ENCODE data around the gene HRG.
"Not testable (repeated sequence)": the region's sequence is repeated elsewhere in the genome, so short reads cannot be mapped to it uniquely, and the experiment has no call there.

Gene HRG, protein sequence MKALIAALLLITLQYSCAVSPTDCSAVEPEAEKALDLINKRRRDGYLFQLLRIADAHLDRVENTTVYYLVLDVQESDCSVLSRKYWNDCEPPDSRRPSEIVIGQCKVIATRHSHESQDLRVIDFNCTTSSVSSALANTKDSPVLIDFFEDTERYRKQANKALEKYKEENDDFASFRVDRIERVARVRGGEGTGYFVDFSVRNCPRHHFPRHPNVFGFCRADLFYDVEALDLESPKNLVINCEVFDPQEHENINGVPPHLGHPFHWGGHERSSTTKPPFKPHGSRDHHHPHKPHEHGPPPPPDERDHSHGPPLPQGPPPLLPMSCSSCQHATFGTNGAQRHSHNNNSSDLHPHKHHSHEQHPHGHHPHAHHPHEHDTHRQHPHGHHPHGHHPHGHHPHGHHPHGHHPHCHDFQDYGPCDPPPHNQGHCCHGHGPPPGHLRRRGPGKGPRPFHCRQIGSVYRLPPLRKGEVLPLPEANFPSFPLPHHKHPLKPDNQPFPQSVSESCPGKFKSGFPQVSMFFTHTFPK

DNA sequence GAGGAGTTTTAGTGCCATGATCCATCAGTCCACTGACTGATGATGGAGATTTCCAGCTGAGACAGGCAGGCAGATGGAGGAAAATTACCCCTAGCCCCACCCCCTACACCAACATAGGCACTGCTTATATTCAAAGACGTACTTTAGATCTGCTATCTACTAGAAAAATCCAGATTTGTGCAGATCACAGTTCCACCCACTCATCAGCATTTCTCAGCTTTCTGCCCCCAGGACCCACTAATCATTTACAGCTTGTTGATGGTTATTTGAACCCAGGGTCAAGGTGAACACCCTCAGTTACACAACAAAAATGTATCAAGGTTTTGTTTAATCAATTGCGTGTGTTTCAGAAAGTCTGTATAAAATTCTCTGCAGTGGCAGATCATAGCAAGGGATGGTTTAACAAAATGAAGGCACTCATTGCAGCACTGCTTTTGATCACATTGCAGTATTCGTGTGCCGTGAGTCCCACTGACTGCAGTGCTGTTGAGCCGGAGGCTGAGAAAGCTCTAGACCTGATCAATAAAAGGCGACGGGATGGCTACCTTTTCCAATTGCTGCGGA is at the start of gene HRG:
TSS of gene HRG (plus strand) at position 390 of the 564 bp plus-strand sequence. CDS start at position 408, 18 bp downstream.
- DNase-seq, result no peak

GRCh38 chr3:186616299-186616617 is 49.6 kb upstream of the HRG start:
- DNase-seq, result no peak

GRCh38 chr3:186617036-186617946 is 48.5 kb upstream of the HRG start:
- peak; percentile 89 for DNase-seq

GRCh38 chr3:186618318-186618938 is 47.4 kb upstream of the HRG start:
- DNase-seq, result no peak

DNA sequence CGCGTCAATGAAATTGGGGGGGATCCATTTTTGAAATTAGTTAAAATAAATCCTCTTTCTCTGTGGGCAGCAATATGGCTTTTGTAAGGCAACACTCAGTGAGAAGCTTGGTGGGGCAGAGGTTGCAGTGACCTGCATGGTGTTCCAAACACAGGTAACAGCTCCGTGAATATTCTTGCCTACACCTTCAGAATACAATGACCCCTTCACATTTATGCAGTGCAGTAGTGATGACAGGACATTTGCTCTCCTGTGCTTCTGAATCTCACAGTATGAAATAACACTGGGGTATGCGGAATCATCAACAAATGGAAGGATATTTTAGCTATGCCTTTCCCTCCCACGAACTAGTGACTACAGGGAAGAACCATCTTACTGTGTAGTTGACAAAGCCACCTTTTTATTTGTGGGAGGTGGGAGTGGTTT is 46.0 kb upstream of the HRG start:
- no peak for DNase-seq

DNA sequence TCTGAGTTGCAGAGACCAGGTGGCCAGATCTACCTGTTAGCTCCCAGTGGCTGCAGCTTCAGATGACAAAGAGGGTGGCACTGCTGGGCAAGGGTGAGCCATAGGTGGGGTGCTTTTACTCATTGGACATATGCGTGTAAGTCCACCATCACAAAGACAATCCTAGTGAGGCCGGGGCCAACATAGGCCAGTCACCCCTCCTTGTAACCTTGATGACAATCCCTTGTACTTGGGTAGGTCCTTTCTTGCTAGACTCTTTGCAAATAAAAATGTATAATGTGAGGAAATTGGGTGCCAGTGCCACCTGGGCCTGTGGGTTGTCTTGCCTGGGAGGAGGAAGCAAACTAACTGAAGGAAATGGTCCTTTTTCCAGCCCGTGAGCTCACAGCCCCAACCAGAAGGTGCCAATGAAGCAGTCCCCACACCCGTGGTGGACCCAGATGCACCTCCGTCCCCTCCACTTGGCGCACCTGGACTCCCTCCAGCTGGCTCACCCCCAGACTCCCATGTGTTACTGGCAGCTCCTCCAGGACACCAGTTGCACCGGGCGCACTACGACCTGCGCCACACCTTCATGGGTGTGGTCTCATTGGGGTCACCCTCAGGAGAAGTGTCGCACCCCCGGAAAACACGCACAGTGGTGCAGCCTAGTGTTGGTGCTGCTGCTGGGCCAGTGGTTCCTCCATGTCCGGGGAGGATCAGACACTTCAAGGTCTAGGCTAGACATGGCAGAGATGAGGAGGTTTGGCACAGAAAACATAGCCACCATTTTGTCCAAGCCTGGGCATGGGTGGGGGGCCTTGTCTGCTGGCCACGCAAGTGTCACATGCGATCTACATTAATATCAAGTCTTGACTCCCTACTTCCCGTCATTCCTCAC is 45.4 kb upstream of the HRG start:
- no peak for DNase-seq

GRCh38 chr3:186621894-186622650 is 43.7 kb upstream of the HRG start:
- no peak for DNase-seq

DNA sequence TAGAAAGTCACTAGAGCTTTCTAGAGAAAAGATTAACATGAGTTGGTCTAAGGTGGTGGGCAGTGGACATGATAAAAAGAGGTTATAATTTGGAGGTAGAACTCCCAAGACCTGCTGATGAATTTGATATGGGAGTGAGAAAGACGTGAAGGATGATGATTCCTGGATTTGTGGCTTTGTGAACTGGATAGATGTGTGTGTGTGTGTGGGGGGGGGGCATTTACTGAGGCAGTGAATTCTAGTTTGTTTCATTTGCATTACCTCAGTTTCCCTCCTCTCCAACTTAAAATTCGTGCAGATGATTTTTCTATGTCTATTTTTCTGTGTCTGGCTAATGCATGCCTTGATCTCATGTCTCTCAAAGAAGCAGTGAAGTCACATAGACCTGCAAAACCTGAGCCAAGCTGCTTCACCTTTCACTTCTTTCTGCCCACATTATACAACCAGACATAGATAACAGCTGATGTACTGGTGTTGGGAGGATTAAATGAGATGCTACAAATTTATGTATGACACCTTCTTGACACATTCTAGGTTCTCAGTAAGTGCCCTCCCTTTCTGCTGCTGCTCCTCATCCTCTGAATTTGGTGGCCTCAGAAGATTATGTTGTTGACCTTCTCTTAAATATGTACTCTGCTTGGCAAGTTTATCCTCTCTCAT is 43.0 kb upstream of the HRG start:
- DNase-seq, result no peak

GRCh38 chr3:186624598-186624997 is 41.2 kb upstream of the HRG start:
- DNase-seq, result no peak

DNA sequence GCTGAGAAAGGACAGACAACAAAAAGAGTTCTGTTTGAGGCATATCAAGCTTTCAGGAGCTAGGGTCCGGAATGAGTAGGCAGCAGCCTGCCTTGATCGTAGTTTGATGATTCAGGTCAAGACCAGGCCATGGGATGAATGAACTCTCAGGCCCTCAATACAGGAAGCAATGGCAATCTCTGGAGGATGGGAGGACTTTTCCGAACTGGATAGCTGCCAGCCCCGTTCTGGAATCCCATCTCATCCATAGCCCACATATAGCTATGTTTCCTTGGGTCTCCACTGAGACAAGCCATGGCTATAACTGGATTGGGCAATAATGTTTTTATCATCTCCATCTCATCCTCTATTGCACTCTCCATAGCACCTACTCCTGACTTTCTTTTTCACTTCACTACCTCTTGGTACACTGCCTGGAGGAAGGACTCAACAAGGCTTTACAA is 40.2 kb upstream of the HRG start:
- no peak for DNase-seq

GRCh38 chr3:186626254-186626847 is 39.5 kb upstream of the HRG start:
- no peak for DNase-seq

- no peak for DNase-seq
Observed at GRCh38 chr3:186627852-186628414, 37.9 kb upstream of the HRG start.

DNA sequence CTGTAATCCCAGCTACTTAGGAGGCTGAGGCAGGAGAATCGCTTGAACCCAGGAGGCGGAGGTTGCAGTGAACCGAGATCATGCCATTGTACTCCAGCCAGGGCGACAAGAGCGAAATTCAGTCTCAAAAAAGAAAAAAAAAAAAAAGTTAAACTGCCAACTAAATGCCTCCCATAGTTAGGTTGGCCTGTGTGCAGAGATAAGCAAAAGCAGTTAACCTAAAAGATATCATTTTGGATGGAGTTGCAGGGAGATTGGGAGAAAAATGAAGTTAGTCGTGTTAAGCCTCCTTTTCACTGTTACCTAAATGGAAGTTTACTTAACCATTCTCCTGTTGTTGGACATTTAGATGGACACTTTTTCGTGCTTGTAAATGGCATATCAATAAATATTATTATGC is 37.1 kb upstream of the HRG start:
- no peak for DNase-seq

- no peak for DNase-seq
Observed at GRCh38 chr3:186630950-186631641, 34.7 kb upstream of the HRG start.

- DNase-seq, result no peak
Observed at GRCh38 chr3:186633481-186633880, 32.3 kb upstream of the HRG start.

- DNase-seq, result not testable (repeated sequence)
Observed at GRCh38 chr3:186634207-186634606, 31.6 kb upstream of the HRG start.

GRCh38 chr3:186635532-186635931 is 30.3 kb upstream of the HRG start:
- DNase-seq, result no peak

DNA sequence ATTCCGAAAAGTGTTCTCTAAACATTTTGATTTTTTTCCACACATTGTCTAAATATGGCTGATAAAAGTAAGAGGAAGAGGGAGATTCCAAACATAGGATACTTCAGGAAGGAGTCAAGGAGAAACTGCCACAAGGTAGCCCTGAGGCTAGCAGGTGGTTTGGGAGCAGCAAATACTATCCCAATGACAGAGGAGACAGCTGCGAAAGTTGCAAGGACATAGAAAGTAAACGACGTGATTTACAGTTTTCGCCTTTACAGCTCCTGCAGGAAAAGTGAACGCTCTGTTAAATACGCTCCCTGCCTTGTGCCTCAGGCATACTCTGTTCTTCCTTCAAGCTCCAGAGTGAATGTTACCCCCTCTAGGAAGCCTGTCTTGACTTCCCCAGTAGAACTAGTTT is 29.3 kb upstream of the HRG start:
- DNase-seq, result no peak

DNA sequence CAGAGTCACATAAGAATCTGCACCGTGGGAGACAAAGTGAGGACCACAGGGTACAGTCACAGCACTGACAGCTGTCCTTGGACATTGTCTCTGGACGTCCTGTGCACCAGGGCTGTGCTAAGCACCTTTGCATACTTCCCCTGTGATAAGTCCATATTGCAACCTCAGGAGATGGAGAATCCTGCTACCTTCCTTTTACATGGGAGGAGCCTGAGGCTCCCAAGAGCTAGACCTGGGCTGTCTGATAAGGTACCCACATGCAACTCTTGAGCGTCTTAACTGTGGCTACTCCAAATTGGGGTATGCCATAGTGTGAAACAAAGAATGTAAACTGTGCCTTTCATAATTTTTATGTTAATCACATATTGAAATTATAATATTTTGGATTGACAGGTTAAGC is 28.1 kb upstream of the HRG start:
- no peak for DNase-seq

Data from T1000 (cell line).